HG03060 (cell line): Measurements from ENCODE around the gene SPAG7.

Source experiments
- ATAC-seq: cut with Tn5 transposase; IDR thresholded peaks from one replicate; pipeline ENCODE4 v1.9.1; 2021; ENCODE audit warnings: low read depth, moderate number of reproducible peaks; ENCODE audit not compliant: unreplicated experiment

The SPAG7 gene

GRCh38 chr17:4978726-4979125, 11.1 kb upstream of the SPAG7 start:
- no peak for ATAC-seq

GRCh38 chr17:4974115-4974670, 6.6 kb upstream of the SPAG7 start:
- ATAC-seq, result no peak

GRCh38 chr17:4973256-4974114, 5.9 kb upstream of the SPAG7 start:
- ATAC-seq, result no peak

- no peak for ATAC-seq
Measured at GRCh38 chr17:4972752-4973151, 5.1 kb upstream of the SPAG7 start.

GRCh38 chr17:4972322-4972721, 4.7 kb upstream of the SPAG7 start:
- no peak for ATAC-seq

GRCh38 chr17:4971826-4972225, 4.2 kb upstream of the SPAG7 start:
- ATAC-seq, result no peak

- ATAC-seq, result no peak
Measured at GRCh38 chr17:4970273-4970672, 2.7 kb upstream of the SPAG7 start.

- ATAC-seq, result no peak
Measured at GRCh38 chr17:4969551-4970173, 2.0 kb upstream of the SPAG7 start.

GRCh38 chr17:4969047-4969550, 1.5 kb upstream of the SPAG7 start:
- ATAC-seq, result no peak

GRCh38 chr17:4968486-4969046, 949 bp upstream of the SPAG7 start:
- ATAC-seq, result no peak

- ATAC-seq, result peak; percentile 73
Measured at GRCh38 chr17:4966844-4967538, 626 bp downstream of the SPAG7 start.

- ATAC-seq, result no peak
Measured at GRCh38 chr17:4965311-4965986, 2.2 kb downstream of the SPAG7 start.

- ATAC-seq, result no peak
Measured at GRCh38 chr17:4960279-4960922, 7.2 kb downstream of the SPAG7 start.

GRCh38 chr17:4959261-4959965, 8.2 kb downstream of the SPAG7 start:
- ATAC-seq, result no peak

GRCh38 chr17:4958102-4958501, 9.5 kb downstream of the SPAG7 start:
- no peak for ATAC-seq

- no peak for ATAC-seq
Measured at GRCh38 chr17:4956493-4957061, 11.0 kb downstream of the SPAG7 start.

GRCh38 chr17:4955091-4955490, 12.5 kb downstream of the SPAG7 start:
- no peak for ATAC-seq

GRCh38 chr17:4953451-4953961, 14.1 kb downstream of the SPAG7 start:
- ATAC-seq, result no peak
